Peyer's patch (tissue), 4 donors: Measurements from ENCODE around the gene NLGN1. TPM values are rescaled to one million over a fixed set of nuclear protein-coding genes. Genes with fewer than 3 reads are reported as not detected.

Experiments
- DNase-seq, 3 donors: peaks; one replicate each; pipeline ENCODE4 v3.0.0-alpha.2; 2017 to 2019
- H3K27ac ChIP-seq, 4 donors: fragments of 200-600 bp; sonication (generic); one replicate each; pipeline ENCODE4 v1.5.1; 2016 to 2019
- H3K27me3 ChIP-seq, 2 donors: fragments of 200-600 bp; sonication (generic); one replicate each; pipeline ENCODE4 v1.5.1; 2019
- H3K36me3 ChIP-seq, 3 donors: fragments of 200-600 bp; sonication (generic); one replicate each; pipeline ENCODE4 v1.5.1; 2016 to 2019
- H3K4me1 ChIP-seq, 4 donors: fragments of 200-600 bp; sonication (generic); one replicate each; pipeline ENCODE4 v1.5.1; 2016 to 2019
- H3K4me3 ChIP-seq, 4 donors: fragments of 200-600 bp; sonication (generic); 1 replicate in 3 of 4; 2 replicates in 1 of 4; pipeline ENCODE4 v1.5.1; 2016 to 2019; ENCODE audit warnings: mild to moderate bottlenecking in 1 of 4
- H3K9me3 ChIP-seq, 4 donors: fragments of 200-600 bp; sonication (generic); one replicate each; pipeline ENCODE4 v1.5.1; 2016 to 2019; ENCODE audit warnings: mild to moderate bottlenecking in 1 of 4
- CTCF ChIP-seq, 6 experiments: fragments of 450-650 bp in 4 of 6; fragments of 200-600 bp in 2 of 6; sonication (generic) in 1 of 6; IDR thresholded peaks; one replicate each; pipeline ENCODE4 v1.5.1; 2017 to 2019; ENCODE audit warnings: antibody characterized with exemption in 6 of 6, mild to moderate bottlenecking in 3 of 6, moderate library complexity in 1 of 6
- POLR2A ChIP-seq, 2 donors: fragments of 450-650 bp; IDR thresholded peaks; one replicate each; pipeline ENCODE4 v1.5.1; 2017; ENCODE audit warnings: antibody characterized with exemption in 2 of 2, mild to moderate bottlenecking in 2 of 2, moderate library complexity in 2 of 2
- total RNA-seq, 4 donors: library from RNA; depleted of rRNA; stranded (reverse); fragments of >200 nt; gene quantifications; one replicate each; pipeline ENCODE4 v1.1.0, GENCODE V29; 2016

The NLGN1 gene
- total RNA-seq, 4 donors from 2014 or later: 0.18 to 3.3 (median 1.3) TPM

- no peaks in the 10 kb centered on the region for H3K9me3 ChIP-seq
- no peak overlapping the region for H3K27ac ChIP-seq
- H3K4me1 ChIP-seq: no peaks in the 10 kb centered on the region
- no peak overlapping the region for H3K4me3 ChIP-seq
- H3K27me3 ChIP-seq: no peaks in the 10 kb centered on the region
- DNase-seq: no peak
- no peaks in the 10 kb centered on the region for H3K36me3 ChIP-seq
- TF ChIP-seq POLR2A (IDR thresholded peaks at IDR 0.05) (no peak), CTCF (IDR thresholded peaks at IDR 0.05) (no peak)
Measured at GRCh38 chr3:174191895-174192294, 794.4 kb downstream of the NLGN1 start.

DNA sequence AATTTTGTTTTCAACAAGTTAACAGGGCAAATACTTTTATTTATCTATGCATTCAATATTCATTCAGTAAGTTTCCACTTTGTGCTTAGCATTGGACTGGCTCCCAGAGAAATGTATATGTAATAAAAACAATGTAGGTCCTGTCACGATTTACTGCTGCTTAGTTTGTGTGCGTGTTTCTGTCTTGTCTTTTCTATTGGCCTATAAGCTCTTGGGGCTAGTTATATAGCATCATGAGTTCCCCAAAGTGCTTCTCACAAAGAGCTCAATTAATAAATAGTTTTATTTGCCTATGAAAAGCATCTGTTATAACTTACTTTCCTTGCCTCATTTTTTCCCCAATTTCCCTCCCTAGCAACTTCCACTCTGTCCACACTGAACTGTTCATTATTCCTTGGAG is 794.9 kb downstream of the NLGN1 start:
- H3K36me3 ChIP-seq: no peaks in the 10 kb centered on the region
- H3K9me3 ChIP-seq: no peaks in the 10 kb centered on the region
- DNase-seq: no peak

DNA sequence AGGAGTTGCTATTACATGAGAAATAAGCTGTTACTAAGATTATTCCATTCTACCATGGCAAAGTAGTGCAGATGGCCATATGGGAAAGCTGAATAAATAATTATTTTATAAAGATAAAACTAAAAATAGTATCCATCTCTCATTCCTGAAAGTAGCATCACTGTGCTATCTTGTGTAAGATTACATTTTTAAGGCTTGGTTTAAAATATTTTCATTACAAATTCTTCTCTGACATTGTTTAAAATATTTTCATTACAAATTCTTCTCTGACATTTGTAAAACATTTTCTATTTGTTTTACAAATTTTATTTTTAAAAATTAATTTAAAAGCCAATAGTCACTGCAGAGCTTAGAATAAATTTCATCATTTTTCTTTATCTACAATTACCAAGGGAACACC is 796.1 kb downstream of the NLGN1 start:
- Histone ChIP-seq H3K27ac (no peak overlapping the region), H3K36me3 (no peaks in the 10 kb centered on the region), H3K4me3 (no peak overlapping the region), H3K4me1 (no peaks in the 10 kb centered on the region), H3K9me3 (no peaks in the 10 kb centered on the region), H3K27me3 (no peaks in the 10 kb centered on the region)
- DNase-seq: no peak
- TF ChIP-seq POLR2A (IDR thresholded peaks at IDR 0.05) (no peak), CTCF (IDR thresholded peaks at IDR 0.05) (no peak)

More for the DNA sequence above, 794.9 kb downstream of the NLGN1 start:
- Histone ChIP-seq H3K4me3 (no peak overlapping the region), H3K27ac (no peak overlapping the region), H3K4me1 (no peaks in the 10 kb centered on the region), H3K27me3 (no peaks in the 10 kb centered on the region)
- no peak for TF ChIP-seq CTCF (IDR thresholded peaks at IDR 0.05)
- no peak for TF ChIP-seq POLR2A (IDR thresholded peaks at IDR 0.05)

DNA sequence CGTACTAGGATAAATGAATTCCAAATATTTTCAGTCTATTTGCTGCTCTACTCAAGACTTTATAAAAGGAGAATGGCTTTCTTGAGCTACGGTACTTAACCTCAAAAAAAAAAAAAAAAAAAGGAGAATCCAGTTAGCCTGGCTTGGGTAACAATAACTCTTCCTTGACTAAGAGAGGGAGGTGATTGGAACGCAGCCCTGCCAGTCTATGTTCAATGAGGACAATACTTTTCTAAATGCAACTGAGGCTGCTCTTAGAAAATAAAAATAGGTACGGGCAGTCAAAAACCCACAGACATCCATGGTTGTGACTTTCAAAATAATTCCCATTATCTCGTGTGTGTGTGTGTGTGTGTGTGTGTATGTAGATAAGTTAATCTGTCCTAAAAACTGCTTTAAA is 799.9 kb downstream of the NLGN1 start:
- Histone ChIP-seq H3K36me3 (no peaks in the 10 kb centered on the region), H3K4me1 (no peaks in the 10 kb centered on the region), H3K9me3 (no peaks in the 10 kb centered on the region), H3K27ac (no peak overlapping the region), H3K27me3 (no peaks in the 10 kb centered on the region), H3K4me3 (no peak overlapping the region)
- no peak for DNase-seq
- no peak for TF ChIP-seq CTCF (IDR thresholded peaks at IDR 0.05)
- no peak for TF ChIP-seq POLR2A (IDR thresholded peaks at IDR 0.05)

DNA sequence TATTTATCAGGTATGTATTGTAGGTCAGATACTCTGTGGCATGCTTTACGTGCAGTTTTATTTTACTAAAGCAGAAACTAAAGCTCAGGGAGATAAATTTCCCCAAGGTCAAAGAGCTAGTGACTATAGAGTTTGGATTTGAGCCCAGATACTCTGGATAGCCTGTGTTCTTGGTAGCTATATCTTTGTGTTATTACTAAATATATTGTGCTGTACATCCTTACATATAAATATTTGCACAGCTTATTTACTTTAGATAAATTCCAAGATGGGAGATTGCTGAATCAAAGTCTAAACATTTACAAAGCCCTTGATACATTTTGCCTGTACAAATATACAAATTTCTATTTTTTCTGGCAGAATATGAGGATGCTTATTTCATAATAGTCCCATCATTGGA is 800.7 kb downstream of the NLGN1 start:
- no peaks in the 10 kb centered on the region for H3K4me1 ChIP-seq
- H3K9me3 ChIP-seq: no peaks in the 10 kb centered on the region
- H3K27ac ChIP-seq: no peak overlapping the region
- H3K27me3 ChIP-seq: no peaks in the 10 kb centered on the region
- no peak overlapping the region for H3K4me3 ChIP-seq
- no peaks in the 10 kb centered on the region for H3K36me3 ChIP-seq
- TF ChIP-seq CTCF (IDR thresholded peaks at IDR 0.05) (no peak), POLR2A (IDR thresholded peaks at IDR 0.05) (no peak)
- DNase-seq: no peak

DNA sequence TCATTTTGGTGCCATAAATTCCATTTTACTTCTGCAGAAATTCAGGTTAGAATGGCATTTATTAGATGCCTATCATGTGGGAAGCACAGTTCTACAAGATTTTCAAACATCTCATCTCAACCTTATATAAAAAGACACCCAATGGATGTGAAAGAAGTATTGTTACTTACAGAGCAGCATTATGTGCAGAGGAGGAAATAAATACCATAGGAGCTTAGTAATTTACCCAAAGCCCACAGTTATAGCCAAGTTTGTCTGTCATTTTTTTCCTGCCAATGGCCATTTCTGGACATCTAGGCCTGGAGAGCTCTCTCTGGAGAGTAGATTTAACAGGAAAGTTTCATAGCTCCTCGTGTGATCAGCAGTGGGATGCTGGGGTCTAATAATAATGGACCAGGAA is 802.2 kb downstream of the NLGN1 start:
- H3K4me1 ChIP-seq: no peaks in the 10 kb centered on the region
- DNase-seq: no peak
- no peaks in the 10 kb centered on the region for H3K27me3 ChIP-seq
- no peaks in the 10 kb centered on the region for H3K36me3 ChIP-seq
- no peak overlapping the region for H3K4me3 ChIP-seq
- no peaks in the 10 kb centered on the region for H3K9me3 ChIP-seq
- TF ChIP-seq POLR2A (IDR thresholded peaks at IDR 0.05): no peak
- TF ChIP-seq CTCF (IDR thresholded peaks at IDR 0.05): no peak
- H3K27ac ChIP-seq: no peak overlapping the region
